Measurements from ENCODE around the gene HSD11B2.

The HSD11B2 gene

DNA sequence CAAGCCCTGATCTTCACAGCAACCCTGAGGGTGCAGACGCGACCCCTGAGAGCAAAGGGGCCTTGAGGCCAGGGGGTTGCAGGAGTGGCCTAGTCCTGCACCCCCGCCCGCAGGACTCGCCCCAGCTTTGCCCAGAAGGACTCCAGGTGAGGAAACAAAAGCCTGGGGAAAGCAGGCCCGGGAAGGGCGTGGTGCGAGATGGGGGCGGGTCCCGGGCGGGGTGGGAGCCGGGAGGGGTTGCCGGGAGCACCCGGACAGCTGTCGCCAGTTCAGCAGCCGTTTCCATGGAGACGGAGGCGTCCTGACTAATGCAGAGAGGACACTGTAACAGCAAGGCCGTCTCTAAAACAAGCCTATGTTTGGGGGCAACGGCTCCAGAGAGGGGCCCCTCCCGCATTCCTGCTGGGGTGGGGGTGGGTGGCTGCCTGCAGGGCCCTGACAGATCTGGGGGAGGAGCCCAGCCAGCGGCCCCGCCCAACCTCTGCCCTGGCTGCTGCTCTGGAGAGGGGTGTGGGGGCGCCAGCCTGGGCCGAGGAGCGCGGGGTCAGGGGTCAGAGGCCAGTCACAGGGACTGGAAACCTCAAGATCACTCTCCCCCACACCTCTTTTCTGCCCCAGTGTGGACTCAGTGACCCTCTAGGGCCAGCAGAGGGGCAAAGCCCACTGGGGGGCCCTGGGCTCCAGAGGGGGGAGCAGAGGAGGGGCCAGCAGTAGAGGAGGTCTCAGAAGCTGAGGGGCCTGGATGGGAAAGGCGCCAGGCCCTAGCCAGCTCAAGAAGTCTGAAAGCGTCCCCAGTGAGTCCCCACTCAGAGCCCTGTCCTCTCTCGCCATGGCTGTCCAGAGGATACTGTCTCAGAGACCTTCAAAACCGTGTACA lies 34.5 kb upstream of the HSD11B2 start:
- no peak for DNase-seq (ENCODE audit: low spot score)

DNA sequence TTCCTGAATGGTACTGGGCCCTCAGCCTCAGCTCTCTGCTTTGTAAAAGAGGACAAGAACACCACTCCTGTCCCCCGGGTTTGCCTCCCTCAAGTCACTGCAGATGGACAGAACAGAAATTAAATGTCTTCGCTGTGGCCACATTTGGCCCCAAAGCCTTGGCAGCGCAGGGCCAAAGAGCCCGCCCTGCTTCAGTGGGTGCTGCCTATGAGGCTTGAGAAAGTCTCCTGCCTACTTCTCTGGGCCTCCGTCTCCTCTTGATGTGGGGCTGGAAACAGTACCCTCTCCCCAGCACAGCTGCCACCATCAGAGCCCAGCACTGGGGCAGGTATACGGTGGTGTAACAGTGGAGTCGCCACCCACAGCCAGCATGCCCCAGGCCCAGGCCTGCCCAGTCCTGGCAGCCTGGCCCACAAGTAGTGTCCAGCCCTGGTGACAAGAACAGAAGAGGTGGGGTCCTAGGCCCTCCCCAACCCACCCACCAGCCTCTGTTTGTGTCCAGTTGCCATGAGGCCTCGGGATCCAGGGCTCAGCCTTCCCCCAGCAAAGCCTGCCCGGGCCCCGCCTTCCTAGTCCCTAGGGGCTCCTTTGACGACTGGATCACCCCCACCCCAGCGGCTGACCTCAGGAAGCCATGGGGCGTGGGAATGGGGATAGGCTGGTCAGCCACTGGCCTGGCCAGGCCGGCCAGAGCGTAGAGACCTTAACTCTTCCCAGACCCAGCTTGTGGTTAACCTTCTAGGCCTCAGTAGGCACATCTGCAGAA lies 33.7 kb upstream of the HSD11B2 start:
- DNase-seq (ENCODE audit: low spot score): no peak

- no peak for DNase-seq (ENCODE audit: low spot score)
These were observed 32.9 kb upstream of the HSD11B2 start for GRCh38 chr16:67397812-67398545.

GRCh38 chr16:67398546-67399217 lies 32.2 kb upstream of the HSD11B2 start:
- no peak for DNase-seq (ENCODE audit: low spot score)

GRCh38 chr16:67399218-67399733 lies 31.6 kb upstream of the HSD11B2 start:
- DNase-seq (ENCODE audit: low spot score): peak; percentile 17

- no peak for DNase-seq (ENCODE audit: low spot score)
These were observed 30.9 kb upstream of the HSD11B2 start for GRCh38 chr16:67399749-67400704.

DNA sequence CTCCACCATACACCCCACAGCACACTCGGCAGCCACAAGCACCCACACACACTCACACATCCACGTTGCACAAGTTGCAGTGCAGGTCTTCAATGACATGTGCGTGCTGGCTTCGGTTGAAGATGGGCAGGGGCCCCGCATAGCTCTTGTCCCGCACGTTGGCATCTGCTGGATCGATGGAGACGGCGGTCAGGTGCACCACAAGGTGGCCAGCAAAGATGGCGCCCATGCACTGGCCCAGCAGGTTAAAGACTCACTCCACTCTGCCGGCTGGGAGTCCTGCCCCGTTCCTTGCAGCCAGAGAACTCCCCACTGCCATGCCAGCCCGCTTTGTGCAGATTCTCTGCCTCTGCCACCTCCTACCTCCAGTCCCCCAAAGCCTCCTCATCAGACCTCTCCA lies 30.0 kb upstream of the HSD11B2 start:
- no peak for DNase-seq (ENCODE audit: low spot score)

- DNase-seq (ENCODE audit: low spot score): no peak
These were observed 26.9 kb upstream of the HSD11B2 start for GRCh38 chr16:67403976-67404555.

DNA sequence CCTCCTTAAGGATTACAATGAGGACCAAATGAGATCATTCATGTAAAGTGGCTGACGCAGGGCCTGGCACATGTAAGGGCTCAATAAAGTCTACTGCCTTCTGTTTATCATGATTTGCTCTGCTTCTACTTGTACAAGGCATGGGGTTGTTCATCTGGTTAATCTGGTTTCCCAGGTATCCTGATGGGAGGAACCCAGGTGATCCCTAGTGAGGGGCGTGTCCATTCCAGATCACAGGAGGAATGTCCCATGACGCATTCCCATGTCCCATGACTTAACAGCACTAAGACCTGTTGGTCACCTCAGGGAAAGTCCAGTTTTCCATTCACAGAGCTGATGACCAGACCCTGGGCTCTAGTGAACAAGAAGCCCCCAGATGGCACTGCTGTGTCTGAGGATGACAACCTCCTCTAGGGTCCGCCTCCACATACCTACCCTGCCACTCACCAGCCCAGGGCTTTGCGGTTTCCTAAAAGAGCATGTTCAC lies 26.1 kb upstream of the HSD11B2 start:
- no peak for DNase-seq (ENCODE audit: low spot score)

DNA sequence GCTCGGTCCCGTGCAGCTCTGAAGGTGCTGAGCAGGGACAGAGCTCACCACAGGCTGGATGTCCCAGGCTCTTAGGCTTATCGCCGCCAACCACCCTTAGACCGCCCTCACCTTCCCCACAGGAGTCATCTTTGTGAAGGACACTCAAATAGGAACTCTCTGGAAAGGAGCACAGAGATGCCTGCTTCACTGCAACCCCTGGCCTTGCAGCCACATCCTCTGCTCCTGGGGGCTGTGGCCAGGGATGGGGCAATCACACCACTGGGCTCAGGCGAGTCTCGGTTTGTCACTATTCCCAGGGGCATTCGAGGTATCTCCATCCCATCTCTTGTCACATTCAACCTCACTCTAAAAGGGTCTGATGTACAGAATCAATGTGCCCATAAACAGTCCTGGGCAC lies 25.6 kb upstream of the HSD11B2 start:
- no peak for DNase-seq (ENCODE audit: low spot score)

GRCh38 chr16:67406111-67406971 lies 24.6 kb upstream of the HSD11B2 start:
- no peak for DNase-seq (ENCODE audit: low spot score)

DNA sequence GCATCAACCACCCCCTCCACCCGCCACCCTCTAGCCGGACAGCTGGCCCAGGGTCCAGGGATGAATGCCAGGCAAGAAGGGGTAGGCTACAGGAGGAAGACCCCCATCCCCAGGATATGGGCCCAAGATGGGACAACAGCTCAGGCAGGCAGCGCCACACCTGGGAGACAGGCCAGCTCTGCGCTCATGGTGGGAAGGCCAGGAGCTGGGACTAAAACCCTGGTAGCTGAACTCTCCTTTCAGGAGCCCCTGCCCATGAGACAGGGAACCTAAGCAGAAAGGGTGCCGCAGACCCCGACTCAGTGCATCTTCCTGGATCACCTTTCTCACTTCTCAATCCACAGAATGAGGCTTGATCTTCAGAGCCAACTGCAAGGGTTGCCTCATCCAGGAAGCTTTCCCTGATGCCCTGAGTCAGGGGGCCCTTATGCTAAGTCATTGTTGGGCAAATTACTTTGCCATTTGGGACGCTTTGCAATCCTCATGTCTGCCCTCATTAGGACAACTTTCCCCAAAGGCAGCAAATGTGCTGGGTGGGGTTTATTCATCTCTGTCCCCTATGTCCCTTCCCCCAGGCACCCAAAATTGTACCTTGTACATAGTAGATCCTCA lies 23.6 kb upstream of the HSD11B2 start:
- DNase-seq (ENCODE audit: low spot score): no peak

- DNase-seq (ENCODE audit: low spot score): no peak
These were observed 23.0 kb upstream of the HSD11B2 start for GRCh38 chr16:67407788-67408452.

- DNase-seq (ENCODE audit: low spot score): no peak
These were observed 21.3 kb upstream of the HSD11B2 start for GRCh38 chr16:67409631-67410030.

DNA sequence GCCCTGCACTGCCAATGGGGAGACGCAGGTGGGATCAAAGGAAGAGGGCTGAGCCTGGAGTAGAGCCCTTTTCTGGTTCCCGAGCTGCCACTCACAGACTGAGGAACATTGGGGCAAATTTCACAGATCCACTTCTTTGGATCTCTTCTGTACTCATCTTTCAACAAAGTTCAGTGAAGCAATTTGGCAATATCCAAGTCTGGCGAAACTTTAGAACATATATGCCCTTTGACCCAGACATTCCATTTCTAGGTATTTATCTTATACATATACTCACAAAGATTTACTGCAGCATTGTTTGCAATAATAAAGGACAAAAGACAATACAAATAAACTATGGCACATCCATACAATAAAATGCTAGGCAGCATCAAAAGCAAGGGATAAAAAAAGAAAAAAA lies 19.6 kb upstream of the HSD11B2 start:
- DNase-seq (ENCODE audit: low spot score): no peak

GRCh38 chr16:67412294-67412693 lies 18.6 kb upstream of the HSD11B2 start:
- no peak for DNase-seq (ENCODE audit: low spot score)

- DNase-seq (ENCODE audit: low spot score): no peak
These were observed 16.7 kb upstream of the HSD11B2 start for GRCh38 chr16:67413978-67414911.
